ENCODE results near the gene TEAD2.
A peak's percentile ranks its signal among the peaks of the same experiment; 100 is the strongest.

The TEAD2 gene

DNA sequence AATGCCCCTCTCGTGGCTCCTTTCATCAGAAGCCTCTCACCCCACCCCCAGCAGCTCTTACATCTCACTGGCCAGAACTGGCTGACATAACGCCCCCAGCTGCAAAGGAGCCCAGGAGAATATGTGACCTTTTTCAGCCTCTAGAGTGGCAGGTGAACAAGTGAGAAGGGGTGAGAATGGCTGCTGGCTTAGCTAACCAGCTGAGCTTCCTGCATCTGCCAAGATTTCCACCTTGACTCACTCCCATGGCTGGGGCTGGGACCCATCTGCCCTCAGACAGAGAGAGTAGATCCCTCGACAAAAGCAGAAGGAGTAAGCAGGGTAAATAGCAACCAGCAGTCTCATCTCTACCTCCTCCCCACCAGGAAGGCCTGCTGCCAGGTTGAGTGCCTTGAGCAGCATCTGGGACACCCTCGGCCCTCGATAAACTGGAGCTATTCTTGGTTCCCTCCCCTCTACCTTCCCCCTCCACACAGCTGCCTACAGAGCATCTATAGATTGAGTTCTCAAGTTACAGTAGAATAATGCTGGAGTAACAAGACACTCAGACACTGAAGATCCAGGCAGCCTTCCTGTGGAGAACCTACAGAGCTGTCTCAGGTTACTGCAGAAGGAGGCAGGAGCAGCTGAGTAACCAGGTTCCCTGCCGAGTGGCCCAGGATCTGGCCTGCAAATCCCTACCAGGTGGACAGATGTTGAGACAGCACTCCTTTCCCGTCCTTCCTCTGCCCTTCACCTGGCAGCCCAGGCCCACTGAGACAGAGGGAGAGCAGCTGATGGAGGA is 41.4 kb upstream of the TEAD2 start:
- Histone ChIP-seq H3K9ac (ENCODE audit: low read length) (no peak overlapping the region), H3K4me3 (ENCODE audit: insufficient read depth, low read length, poor library complexity, severe bottlenecking) (no peak overlapping the region), H3K27ac (ENCODE audit: low read depth, low read length) (no peak overlapping the region), H2AFZ (ENCODE audit: low read depth, low read length, severe bottlenecking) (peak overlapping the region; percentile 41), H3K4me2 (ENCODE audit: low read depth, low read length, poor library complexity, severe bottlenecking) (no peak overlapping the region), H3K79me2 (ENCODE audit: insufficient read depth, low read length) (no peaks in the 10 kb centered on the region), H3K9me3 (ENCODE audit: insufficient read depth, low read length) (no peaks in the 10 kb centered on the region), H3K36me3 (ENCODE audit: low read length) (no peaks in the 10 kb centered on the region), H3K27me3 (ENCODE audit: low read length) (no peaks in the 10 kb centered on the region), H3F3A (ENCODE audit: insufficient read depth) (no peaks in the 10 kb centered on the region), H3K9me2 (replicated peaks; ENCODE audit: insufficient read depth, low read length) (no peaks in the 10 kb centered on the region), H4K20me1 (ENCODE audit: low read depth, low read length) (no peaks in the 10 kb centered on the region)
- TF ChIP-seq, protein P1, sequence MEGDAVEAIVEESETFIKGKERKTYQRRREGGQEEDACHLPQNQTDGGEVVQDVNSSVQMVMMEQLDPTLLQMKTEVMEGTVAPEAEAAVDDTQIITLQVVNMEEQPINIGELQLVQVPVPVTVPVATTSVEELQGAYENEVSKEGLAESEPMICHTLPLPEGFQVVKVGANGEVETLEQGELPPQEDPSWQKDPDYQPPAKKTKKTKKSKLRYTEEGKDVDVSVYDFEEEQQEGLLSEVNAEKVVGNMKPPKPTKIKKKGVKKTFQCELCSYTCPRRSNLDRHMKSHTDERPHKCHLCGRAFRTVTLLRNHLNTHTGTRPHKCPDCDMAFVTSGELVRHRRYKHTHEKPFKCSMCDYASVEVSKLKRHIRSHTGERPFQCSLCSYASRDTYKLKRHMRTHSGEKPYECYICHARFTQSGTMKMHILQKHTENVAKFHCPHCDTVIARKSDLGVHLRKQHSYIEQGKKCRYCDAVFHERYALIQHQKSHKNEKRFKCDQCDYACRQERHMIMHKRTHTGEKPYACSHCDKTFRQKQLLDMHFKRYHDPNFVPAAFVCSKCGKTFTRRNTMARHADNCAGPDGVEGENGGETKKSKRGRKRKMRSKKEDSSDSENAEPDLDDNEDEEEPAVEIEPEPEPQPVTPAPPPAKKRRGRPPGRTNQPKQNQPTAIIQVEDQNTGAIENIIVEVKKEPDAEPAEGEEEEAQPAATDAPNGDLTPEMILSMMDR (IDR thresholded peaks at IDR 0.05; ENCODE audit: insufficient read depth, low read length, poor library complexity, severe bottlenecking): no peak
- TF ChIP-seq EZH2phosphoT487 (conservative IDR thresholded peaks at IDR 0.05; ENCODE audit: low read length): no peak

DNA sequence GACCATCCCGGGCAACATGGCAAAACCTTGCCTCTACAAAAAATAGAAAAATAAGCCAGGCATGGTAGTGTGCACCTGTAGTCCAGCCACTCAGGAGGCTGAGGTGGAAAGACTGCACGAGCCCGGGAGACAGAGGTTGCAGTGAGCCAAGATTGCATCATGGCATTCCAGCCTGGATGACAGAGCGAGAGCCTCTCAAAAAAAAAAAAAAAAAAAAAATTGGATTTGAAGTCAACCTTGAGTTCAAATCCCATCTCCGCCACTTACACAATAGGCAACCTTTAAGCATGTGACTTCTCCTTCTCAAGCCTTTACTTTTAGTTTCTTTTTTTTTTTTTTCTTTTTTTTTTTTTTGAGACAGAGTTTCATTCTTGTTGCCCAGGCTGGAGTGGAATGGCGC is 37.8 kb upstream of the TEAD2 start:
- Histone ChIP-seq H3F3A (ENCODE audit: insufficient read depth) (no peaks in the 10 kb centered on the region), H2AFZ (ENCODE audit: low read depth, low read length, severe bottlenecking) (no peak overlapping the region), H3K9ac (ENCODE audit: low read length) (no peak overlapping the region), H3K27ac (ENCODE audit: low read depth, low read length) (no peak overlapping the region), H3K9me2 (replicated peaks; ENCODE audit: insufficient read depth, low read length) (no peaks in the 10 kb centered on the region), H3K36me3 (ENCODE audit: low read length) (no peaks in the 10 kb centered on the region), H3K27me3 (ENCODE audit: low read length) (no peaks in the 10 kb centered on the region), H3K9me3 (ENCODE audit: insufficient read depth, low read length) (no peaks in the 10 kb centered on the region), H4K20me1 (ENCODE audit: low read depth, low read length) (no peaks in the 10 kb centered on the region), H3K79me2 (ENCODE audit: insufficient read depth, low read length) (no peaks in the 10 kb centered on the region), H3K4me2 (ENCODE audit: low read depth, low read length, poor library complexity, severe bottlenecking) (no peak overlapping the region), H3K4me3 (ENCODE audit: insufficient read depth, low read length, poor library complexity, severe bottlenecking) (no peak overlapping the region)
- TF ChIP-seq EZH2phosphoT487 (conservative IDR thresholded peaks at IDR 0.05; ENCODE audit: low read length): no peak
- TF ChIP-seq, protein P1 (IDR thresholded peaks at IDR 0.05; ENCODE audit: insufficient read depth, low read length, poor library complexity, severe bottlenecking): no peak

GRCh38 chr19:49398931-49399330 is 36.7 kb upstream of the TEAD2 start:
- no peak overlapping the region for H3K4me2 ChIP-seq (ENCODE audit: low read depth, low read length, poor library complexity, severe bottlenecking)
- no peak overlapping the region for H2AFZ ChIP-seq (ENCODE audit: low read depth, low read length, severe bottlenecking)
- H3K9ac ChIP-seq (ENCODE audit: low read length): no peak overlapping the region
- no peaks in the 10 kb centered on the region for H3K9me2 ChIP-seq (replicated peaks; ENCODE audit: insufficient read depth, low read length)
- no peaks in the 10 kb centered on the region for H3K79me2 ChIP-seq (ENCODE audit: insufficient read depth, low read length)
- no peaks in the 10 kb centered on the region for H3K9me3 ChIP-seq (ENCODE audit: insufficient read depth, low read length)
- no peak overlapping the region for H3K4me3 ChIP-seq (ENCODE audit: insufficient read depth, low read length, poor library complexity, severe bottlenecking)
- no peak for TF ChIP-seq EZH2phosphoT487 (conservative IDR thresholded peaks at IDR 0.05; ENCODE audit: low read length)
- TF ChIP-seq, protein P1 (IDR thresholded peaks at IDR 0.05; ENCODE audit: insufficient read depth, low read length, poor library complexity, severe bottlenecking): no peak
- no peaks in the 10 kb centered on the region for H3K27me3 ChIP-seq (ENCODE audit: low read length)
- H3K36me3 ChIP-seq (ENCODE audit: low read length): no peaks in the 10 kb centered on the region
- no peaks in the 10 kb centered on the region for H4K20me1 ChIP-seq (ENCODE audit: low read depth, low read length)
- H3F3A ChIP-seq (ENCODE audit: insufficient read depth): no peaks in the 10 kb centered on the region
- no peak overlapping the region for H3K27ac ChIP-seq (ENCODE audit: low read depth, low read length)

Measured in SU-DHL-6 (cell line).